COLO668 (cell line): ENCODE results near the gene GCC1.
"Not testable (repeated sequence)": the region's sequence is repeated elsewhere in the genome, so short reads cannot be mapped to it uniquely, and the experiment has no call there.

Experiments used
- DNase-seq: peaks from one replicate; lab custom pipeline; 2025; ENCODE audit not compliant: unreplicated experiment; lab: John Stamatoyannopoulos, UW

GCC1 gene

DNA sequence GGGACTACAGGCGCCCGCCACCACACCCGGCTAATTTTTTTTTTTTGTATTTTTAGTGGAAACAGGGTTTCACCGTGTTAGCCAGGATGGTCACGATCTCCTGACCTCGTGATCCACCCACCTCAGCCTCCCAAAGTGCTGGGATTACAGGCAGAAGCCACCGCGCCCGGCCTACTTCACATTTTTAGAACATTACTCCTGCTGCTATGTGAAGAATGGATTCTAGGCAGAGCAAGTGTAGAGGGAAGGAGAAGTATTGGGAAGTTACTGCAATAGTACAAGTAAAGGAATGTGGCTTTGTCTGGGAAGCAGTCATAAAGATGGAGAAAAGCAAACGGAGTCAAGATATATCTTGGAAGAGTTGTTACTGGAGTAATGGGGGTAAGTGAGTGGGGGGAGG, 44.9 kb downstream of the GCC1 start:
- DNase-seq: not testable (repeated sequence)

DNA sequence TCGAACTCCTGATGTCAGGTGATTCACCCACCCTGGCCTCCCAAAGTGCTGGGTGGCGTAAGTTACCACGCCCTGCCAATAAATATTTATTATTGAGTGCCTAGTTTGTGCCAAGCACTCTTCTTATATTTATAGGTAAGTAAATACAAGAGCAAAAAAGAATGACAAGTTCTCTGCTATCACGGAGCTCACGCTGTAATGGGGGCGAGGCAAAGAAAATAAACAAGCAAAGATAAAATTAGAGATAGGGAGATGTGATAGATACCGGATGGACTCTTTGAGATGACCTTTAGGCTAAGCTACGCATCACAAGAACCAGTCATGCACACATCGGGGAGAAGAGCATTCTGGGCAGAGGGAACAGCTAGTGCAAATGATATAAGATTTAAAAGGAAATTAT, 46.3 kb downstream of the GCC1 start:
- DNase-seq: no peak

DNA sequence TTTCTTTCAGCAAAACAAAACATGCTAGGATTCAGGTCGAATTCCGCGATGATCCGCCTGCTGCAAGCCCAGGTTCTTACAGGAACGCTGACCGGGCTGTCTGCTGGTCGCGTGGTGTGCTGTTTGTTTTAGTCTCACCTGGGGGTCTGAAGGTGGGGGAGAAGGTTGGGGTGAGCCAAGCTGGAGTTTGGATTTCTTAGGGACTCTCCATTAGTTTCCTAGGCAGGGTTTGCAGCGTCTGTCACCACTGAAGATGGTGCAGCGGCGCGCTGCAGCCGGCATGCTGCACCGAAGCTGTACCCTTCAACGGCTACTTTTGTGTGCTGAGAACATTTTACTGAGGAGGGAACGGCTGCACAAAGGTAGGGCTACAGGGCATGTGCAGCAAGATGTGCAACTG, 48.7 kb downstream of the GCC1 start:
- DNase-seq: no peak

DNA sequence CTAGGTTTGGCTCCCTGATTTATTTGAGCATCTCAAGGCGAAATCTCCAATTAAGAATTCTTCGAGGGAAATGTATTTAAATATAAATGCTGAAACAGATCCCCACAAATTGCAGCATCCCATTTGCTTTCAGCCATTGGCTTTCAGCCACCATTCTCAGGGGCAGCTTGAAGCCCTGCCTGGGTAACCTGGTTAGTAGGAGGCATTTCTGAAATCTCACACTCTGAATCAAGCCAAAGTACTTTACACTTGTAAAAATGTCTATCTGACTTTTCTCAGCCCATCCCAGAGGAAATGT, 49.1 kb downstream of the GCC1 start:
- DNase-seq: no peak

DNA sequence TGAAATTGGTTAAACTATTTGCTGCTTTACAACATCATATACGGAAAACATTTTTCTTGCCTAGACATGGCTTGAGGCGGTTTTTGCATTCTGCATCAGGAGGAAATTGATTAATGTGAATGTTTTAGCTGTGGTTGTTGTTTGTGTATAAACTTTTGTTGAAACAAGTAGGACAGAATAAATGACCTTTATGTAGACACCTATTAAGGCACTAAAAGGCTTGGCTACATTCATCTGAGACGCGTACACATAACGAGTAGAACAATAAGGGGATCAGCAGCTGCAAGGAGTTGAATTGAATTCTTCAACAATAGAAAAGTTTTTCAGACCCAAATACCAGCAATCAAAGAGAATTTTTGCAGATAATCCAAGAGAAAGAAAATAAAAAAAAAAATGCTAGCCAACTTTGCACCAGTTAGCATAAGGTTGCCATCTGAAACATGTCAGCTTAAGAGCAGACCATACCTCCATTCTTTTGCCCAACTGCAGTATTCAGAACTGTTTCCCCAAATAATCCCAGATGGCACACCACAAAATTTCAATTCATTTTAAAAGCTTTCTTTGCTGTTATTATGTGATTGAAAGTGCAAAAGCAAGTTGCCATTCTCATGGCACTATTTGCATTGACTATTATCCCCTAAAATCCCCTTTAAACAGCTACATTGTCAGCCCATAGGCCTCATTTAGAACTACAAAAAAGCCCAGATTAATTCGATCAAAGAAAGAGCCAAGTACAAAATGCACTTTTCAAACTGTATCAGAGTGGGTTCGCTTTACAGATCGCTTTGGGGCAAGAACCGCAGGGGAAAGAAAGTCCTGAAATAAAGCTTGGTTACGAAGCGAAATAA, 49.6 kb downstream of the GCC1 start:
- no peak for DNase-seq

DNA sequence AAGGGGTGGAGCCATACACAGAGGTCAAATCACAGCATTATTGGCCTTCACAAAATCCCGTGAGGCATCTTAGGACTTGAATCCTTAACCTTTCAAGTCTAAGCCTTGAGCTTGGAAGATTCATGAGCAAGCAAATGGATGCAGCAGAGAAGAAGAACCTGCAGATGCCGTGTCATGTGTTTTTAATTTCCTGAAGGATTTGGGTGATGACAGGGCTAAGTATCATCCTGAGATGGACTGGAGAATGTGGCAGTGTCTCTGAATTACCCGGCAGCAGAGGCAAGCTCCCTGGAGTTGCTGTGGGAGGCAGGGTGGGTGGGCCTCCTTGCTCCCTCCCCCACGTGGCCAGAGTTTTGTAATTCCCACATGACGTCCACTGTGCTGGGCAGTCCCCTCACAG, 50.8 kb downstream of the GCC1 start:
- no peak for DNase-seq

DNA sequence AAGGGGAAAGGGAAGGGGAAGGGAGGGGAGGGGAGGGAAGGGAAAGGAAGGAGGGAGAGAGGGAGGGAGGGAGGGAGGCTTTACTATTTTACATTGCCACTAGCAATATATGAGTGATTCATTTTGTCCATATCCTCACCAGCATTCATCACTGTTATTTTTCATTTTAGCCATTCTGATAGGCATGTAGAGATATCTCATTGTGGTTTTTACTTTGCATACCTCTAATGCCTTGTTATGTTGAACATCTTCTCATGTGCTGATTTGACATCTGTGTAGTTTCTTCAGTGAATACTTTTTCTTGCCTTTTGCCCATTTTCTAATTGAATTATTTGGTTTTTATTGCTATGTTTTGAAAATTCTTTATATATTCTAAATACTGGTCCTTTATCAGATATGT, 52.7 kb downstream of the GCC1 start:
- DNase-seq: no peak

DNA sequence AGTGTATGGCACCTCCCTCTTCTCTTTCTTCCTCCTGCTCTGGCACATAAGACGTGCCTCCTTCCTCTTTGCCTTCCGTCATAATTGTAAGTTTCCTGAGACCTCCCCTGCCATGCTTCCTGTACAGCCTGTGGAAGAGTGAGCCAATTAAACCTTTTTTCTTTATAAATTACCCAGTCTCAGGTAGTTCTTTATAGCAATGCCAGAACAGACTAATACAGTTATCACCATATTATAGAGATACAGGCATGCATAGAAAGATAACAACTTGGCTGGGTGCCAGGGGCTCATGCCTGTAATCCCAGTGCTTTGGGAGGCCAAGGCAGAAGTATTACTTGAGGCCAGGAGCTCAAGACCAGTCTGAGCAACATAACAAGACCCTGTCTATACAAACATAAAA, 53.2 kb downstream of the GCC1 start:
- no peak for DNase-seq
